Testis (tissue), 2 donors: ENCODE data around the gene AGBL1.

Source experiments
- CTCF ChIP-seq, 3 experiments: fragments of 450-650 bp in 2 of 3; fragments of 200-600 bp in 1 of 3; sonication (generic) in 1 of 3; IDR thresholded peaks; one replicate each; pipeline ENCODE4 v1.5.1; 2016 to 2019; ENCODE audit warnings: antibody characterized with exemption in 3 of 3, mild to moderate bottlenecking in 2 of 3, moderate library complexity in 1 of 3
- POLR2A ChIP-seq: fragments of 450-650 bp; IDR thresholded peaks from one replicate; pipeline ENCODE4 v1.6.1; 2017; ENCODE audit warnings: antibody characterized with exemption, mild to moderate bottlenecking, moderate library complexity

DNA sequence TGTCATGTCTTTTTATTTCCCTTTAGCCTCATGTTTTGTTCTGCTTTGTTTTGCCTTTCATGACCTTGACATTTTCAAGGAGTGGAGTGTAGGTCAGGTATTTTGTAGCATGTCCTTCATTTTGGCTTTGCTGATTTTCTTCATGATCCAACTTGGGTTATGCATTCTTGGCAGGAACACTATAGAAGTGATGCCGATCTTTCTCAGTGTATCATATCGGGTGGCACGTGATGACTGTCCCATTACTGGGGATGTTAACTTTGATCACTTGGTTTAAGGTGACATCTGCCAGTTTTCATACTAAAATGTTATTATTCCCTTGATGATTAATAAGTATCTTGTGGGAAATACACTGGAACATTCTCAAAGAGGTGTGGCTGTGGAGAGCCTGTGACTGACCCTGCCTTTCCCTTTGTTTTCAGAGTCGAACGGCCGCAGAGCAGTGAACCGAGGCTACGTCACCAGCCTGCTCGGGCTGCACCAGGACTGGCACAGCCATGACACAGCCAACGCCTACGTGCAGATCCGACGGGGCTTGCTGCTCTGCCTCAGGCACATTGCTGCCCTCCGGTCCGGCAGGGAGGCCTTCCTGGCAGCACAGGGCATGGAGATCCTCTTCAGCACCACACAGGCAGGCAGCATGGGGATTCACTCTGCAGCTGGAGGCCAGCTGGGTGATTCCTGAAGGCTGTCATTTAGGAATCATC is 167.7 kb downstream of the AGBL1 start:
- TF ChIP-seq CTCF (IDR thresholded peaks at IDR 0.05) (no peak), POLR2A (no peak)
